Neutrophil (primary cell): ENCODE data around the gene TBC1D5.
"Not testable (repeated sequence)": the region's sequence is repeated elsewhere in the genome, so short reads cannot be mapped to it uniquely, and the experiment has no call there.

Source experiments
- H3K27ac ChIP-seq: fragments of 200-600 bp; sonication (generic); 2 replicates; pipeline ENCODE4 v1.5.1; 2016; ENCODE audit warnings: mild to moderate bottlenecking, moderate library complexity
- H3K27me3 ChIP-seq: fragments of 200-600 bp; sonication (generic); 2 replicates; pipeline ENCODE4 v1.6.0; 2016; ENCODE audit warnings: mild to moderate bottlenecking
- H3K36me3 ChIP-seq: fragments of 200-600 bp; sonication (generic); 2 replicates; pipeline ENCODE4 v1.5.1; 2017
- H3K4me1 ChIP-seq, 2 experiments: fragments of 200-600 bp in 1 of 2; sonication (generic) in 1 of 2; 1 replicate in 1 of 2; 2 replicates in 1 of 2; pipeline versions ENCODE4 v1.5.1 to v1.6.1; 2013 to 2016; ENCODE audit warnings: low read depth in 1 of 2, low read length in 1 of 2, mild to moderate bottlenecking in 1 of 2, moderate library complexity in 1 of 2; ENCODE audit not compliant: control insufficient read depth in 1 of 2, insufficient read depth in 1 of 2
- H3K4me3 ChIP-seq, 2 experiments: fragments of 200-600 bp in 1 of 2; sonication (generic) in 1 of 2; 1 replicate in 1 of 2; 2 replicates in 1 of 2; pipeline ENCODE4 v1.5.1; 2013 to 2016; ENCODE audit warnings: low read depth in 1 of 2, low read length in 1 of 2, mild to moderate bottlenecking in 1 of 2, moderate library complexity in 1 of 2
- H3K9me3 ChIP-seq: fragments of 200-600 bp; sonication (generic); 2 replicates; pipeline ENCODE4 v1.5.1; 2016
- TF ChIP-seq, protein P1 (sequence below): fragments of 200-600 bp; sonication (generic); IDR thresholded peaks from 2 replicates; pipeline ENCODE4 v1.5.1; 2016; ENCODE audit warnings: antibody characterized with exemption

TBC1D5 gene

DNA sequence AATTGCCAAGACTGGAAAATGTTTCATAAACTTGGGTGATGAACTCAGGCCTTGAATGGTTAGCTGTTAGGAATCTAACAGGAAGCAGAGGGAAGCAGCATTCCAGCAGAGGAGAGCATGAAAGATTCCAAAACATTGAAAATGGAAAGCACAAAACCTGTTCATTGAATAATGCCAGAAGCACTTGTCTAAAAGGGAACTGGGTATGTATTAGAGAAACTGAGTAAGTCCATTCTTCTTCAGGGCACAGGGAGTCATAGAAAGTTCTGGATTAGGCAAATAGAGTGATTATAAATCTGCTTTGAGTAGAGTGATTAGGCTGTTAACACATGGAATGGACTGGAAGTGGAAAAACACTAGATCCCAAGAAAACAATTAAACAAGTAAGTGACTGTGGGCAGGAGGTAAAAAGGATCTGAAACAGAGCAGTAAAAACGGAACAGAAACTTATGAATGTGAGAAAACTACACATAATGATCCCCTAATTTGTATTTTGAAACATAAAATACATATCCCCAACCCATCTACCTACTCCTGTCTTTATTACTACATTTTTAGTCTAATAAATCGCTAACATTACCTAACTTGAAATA, 343.4 kb downstream of the TBC1D5 start:
- H3K4me3 ChIP-seq, result no peak overlapping the region
- TF ChIP-seq, protein P1, sequence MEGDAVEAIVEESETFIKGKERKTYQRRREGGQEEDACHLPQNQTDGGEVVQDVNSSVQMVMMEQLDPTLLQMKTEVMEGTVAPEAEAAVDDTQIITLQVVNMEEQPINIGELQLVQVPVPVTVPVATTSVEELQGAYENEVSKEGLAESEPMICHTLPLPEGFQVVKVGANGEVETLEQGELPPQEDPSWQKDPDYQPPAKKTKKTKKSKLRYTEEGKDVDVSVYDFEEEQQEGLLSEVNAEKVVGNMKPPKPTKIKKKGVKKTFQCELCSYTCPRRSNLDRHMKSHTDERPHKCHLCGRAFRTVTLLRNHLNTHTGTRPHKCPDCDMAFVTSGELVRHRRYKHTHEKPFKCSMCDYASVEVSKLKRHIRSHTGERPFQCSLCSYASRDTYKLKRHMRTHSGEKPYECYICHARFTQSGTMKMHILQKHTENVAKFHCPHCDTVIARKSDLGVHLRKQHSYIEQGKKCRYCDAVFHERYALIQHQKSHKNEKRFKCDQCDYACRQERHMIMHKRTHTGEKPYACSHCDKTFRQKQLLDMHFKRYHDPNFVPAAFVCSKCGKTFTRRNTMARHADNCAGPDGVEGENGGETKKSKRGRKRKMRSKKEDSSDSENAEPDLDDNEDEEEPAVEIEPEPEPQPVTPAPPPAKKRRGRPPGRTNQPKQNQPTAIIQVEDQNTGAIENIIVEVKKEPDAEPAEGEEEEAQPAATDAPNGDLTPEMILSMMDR, result no peak
- no peak overlapping the region for H3K27ac ChIP-seq
- no peaks in the 10 kb centered on the region for H3K27me3 ChIP-seq
- no peaks in the 10 kb centered on the region for H3K9me3 ChIP-seq
- H3K4me1 ChIP-seq, result no peaks in the 10 kb centered on the region
- H3K36me3 ChIP-seq, result peaks cover 35% of the 10 kb centered on the region

DNA sequence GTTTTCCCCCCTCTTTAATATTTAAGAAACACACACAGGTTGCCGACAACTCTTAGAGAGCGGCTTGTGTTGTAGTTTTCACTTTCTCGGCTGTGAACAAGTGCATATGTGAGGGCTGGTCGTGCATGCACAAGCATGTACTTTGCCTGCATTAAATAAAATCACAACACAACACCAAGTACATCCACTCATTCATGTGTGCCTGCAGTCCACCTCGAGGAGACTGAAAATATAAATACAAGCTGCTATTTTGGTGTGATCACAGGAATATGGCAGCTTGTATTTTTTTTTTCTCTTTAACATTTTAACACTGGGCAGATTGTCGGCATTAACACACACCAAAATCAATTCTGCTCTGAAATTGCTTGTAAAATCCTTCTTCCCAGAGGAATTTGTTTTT, 346.4 kb downstream of the TBC1D5 start:
- Histone ChIP-seq H3K27ac (no peak overlapping the region), H3K9me3 (no peaks in the 10 kb centered on the region), H3K36me3 (peaks cover 17% of the 10 kb centered on the region), H3K27me3 (no peaks in the 10 kb centered on the region), H3K4me3 (no peak overlapping the region), H3K4me1 (no peaks in the 10 kb centered on the region)
- TF ChIP-seq, protein P1, result no peak

DNA sequence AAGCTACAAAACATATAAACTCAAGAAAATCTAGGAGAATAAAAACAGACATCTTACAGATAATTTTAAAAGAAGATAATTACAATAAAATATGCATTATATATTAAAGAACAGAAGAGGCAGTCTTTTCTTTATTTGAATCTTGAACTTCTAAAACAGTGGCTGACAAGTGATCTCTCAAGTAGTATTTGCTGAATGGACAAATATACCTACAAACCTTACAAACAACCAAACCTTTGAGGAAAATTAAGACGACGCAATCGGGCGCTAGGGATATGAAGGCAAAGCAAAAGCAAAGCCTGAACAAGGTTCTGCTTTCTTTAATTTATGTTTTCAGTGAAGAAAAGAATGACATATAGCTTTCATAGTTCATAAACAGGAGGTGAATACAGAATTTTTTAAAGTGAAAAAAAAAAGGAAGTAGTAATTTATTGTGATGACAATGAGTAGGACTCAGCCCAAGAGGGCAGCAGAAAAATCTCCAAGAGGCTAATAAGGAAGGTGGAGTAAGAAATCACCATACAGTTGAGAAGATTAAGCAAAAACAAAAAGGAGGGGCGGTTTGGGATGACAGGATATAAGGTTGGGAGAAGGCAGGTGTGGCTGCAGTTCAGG, 347.8 kb downstream of the TBC1D5 start:
- Histone ChIP-seq H3K27ac (no peak overlapping the region), H3K9me3 (no peaks in the 10 kb centered on the region), H3K36me3 (peaks cover 11% of the 10 kb centered on the region), H3K27me3 (no peaks in the 10 kb centered on the region), H3K4me3 (no peak overlapping the region), H3K4me1 (no peaks in the 10 kb centered on the region)
- TF ChIP-seq, protein P1, result no peak

DNA sequence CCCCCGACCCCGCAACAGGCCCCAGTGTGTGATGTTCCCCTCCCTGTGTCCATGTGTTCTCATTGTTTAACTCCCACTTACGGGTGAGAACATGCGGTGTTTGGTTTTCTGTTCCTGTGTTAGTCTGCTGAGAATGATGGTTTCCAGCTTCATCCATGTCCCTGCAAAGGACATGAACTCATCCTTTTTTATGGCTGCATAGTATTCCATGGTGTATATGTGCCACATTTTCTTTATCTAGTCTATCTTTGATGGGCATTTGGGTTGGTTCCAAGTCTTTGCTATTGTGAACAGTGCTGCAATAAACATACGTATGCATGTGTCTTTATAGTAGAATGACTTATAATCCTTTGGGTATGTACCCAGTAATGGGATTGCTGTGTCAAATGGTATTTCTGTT, 349.9 kb downstream of the TBC1D5 start:
- H3K36me3 ChIP-seq, result peaks cover 15% of the 10 kb centered on the region
- not testable (repeated sequence) for H3K9me3 ChIP-seq, H3K4me3 ChIP-seq, H3K27ac ChIP-seq, H3K27me3 ChIP-seq, H3K4me1 ChIP-seq

DNA sequence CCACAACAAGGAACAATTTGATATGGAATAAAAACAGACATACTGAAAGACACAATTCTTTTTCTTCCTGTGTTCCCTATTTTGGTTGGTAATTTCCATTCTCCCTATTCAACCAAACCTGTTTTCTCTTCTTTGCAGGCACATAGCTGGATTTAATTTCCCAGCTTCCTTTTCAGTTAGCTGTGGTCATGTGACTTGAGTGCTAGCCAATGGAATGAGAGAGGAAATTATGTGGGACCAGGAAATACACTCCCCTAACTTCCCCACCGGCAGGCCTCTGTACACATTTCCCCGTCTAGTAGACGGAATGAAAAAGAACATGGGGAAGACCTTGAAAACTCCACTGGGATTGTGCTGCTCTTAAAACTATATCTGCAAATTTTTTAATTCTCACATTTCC, 351.6 kb downstream of the TBC1D5 start:
- no peak overlapping the region for H3K4me3 ChIP-seq
- no peaks in the 10 kb centered on the region for H3K27me3 ChIP-seq
- H3K36me3 ChIP-seq, result peaks cover 11% of the 10 kb centered on the region
- no peaks in the 10 kb centered on the region for H3K9me3 ChIP-seq
- TF ChIP-seq, protein P1, result no peak
- H3K27ac ChIP-seq, result no peak overlapping the region
- H3K4me1 ChIP-seq, result no peaks in the 10 kb centered on the region

DNA sequence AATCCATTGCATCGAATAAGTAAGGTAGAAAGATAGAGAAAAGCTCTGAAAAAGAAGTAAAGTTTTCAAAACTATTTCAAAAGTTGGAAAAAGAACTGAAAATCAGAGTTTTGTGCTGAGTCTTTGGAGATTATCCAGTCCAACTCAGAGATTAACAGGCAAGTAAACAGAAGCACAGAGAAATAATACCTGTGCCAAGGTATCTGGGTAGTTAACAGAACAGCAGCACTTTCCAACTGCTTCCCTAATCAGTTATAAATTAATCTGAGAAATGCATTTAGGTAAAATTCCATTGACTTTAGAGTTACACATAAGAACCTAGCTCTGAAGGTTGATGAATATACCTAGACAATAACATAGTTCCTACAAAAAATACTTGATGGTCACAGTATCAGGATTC, 355.3 kb downstream of the TBC1D5 start:
- H3K9me3 ChIP-seq, result no peaks in the 10 kb centered on the region
- H3K27ac ChIP-seq, result no peak overlapping the region
- TF ChIP-seq, protein P1, result no peak
- H3K4me1 ChIP-seq, result no peaks in the 10 kb centered on the region
- peaks cover 9% of the 10 kb centered on the region for H3K36me3 ChIP-seq
- no peaks in the 10 kb centered on the region for H3K27me3 ChIP-seq
- H3K4me3 ChIP-seq, result no peak overlapping the region
